SK-N-SH (cell line): ENCODE measurements around the gene EEF2. TPM values are rescaled to one million over a fixed set of nuclear protein-coding genes. Genes with fewer than 3 reads are reported as not detected.

Experiments used
- CTCF ChIA-PET: fragments of 300-600, 350-600 bp; formaldehyde crosslinking; extraction: SDS; loops from one replicate; lab custom pipeline; 2021; lab: Yijun Ruan, JAX
- POLR2A ChIA-PET: fragments of 350-600 bp; sonication (Branson Sonifier 250); formaldehyde crosslinking; extraction: SDS; loops from one replicate; lab custom pipeline; 2020; ENCODE audit warnings: antibody characterized with exemption, inconsistent platforms; lab: Yijun Ruan, JAX
- DNase-seq: peaks from one replicate; pipeline ENCODE4 v3.0.0; 2012
- H2AFZ ChIP-seq: fragments of 200-600 bp; sonication (generic); 2 replicates; pipeline ENCODE4 v1.8.1; 2016; ENCODE audit warnings: antibody characterized with exemption, mild to moderate bottlenecking, low read depth
- H3F3A ChIP-seq: fragments of 200-600 bp; sonication (generic); replicated peaks from 2 replicates; pipeline ENCODE3; 2016; ENCODE audit warnings: antibody characterized with exemption, mild to moderate bottlenecking; ENCODE audit not compliant: insufficient read depth
- H3K27ac ChIP-seq, 2 experiments: fragments of 200-500 bp in 1 of 2; fragments of 200-600 bp in 1 of 2; sonication (Bioruptor generic) in 1 of 2; sonication (generic), shearing (Covaris generic) in 1 of 2; 2 replicates each; pipeline versions ENCODE4 v1.5.1 to v1.6.1; 2014 to 2016; ENCODE audit warnings: low read depth in 2 of 2, inconsistent platforms in 1 of 2, low read length in 1 of 2, mild to moderate bottlenecking in 1 of 2, mixed read lengths in 1 of 2
- H3K27me3 ChIP-seq: fragments of 200-600 bp; sonication (generic), shearing (Covaris generic); 2 replicates; pipeline ENCODE4 v1.6.1; 2016; ENCODE audit warnings: mixed run types; ENCODE audit not compliant: insufficient read depth
- H3K36me3 ChIP-seq, 2 experiments: fragments of 200-500 bp in 1 of 2; fragments of 200-600 bp in 1 of 2; sonication (Bioruptor generic) in 1 of 2; sonication (generic) in 1 of 2; replicated peaks in 1 of 2; 2 replicates each; pipeline versions ENCODE3 to v1.5.1; 2014 to 2016; ENCODE audit warnings: low read length in 1 of 2, mild to moderate bottlenecking in 1 of 2; ENCODE audit not compliant: insufficient read depth in 2 of 2, control insufficient read depth in 1 of 2
- H3K4me1 ChIP-seq, 2 experiments: fragments of 200-500 bp in 1 of 2; fragments of 200-600 bp in 1 of 2; sonication (Bioruptor generic) in 1 of 2; sonication (generic), shearing (Covaris generic) in 1 of 2; 2 replicates each; pipeline versions ENCODE4 v1.5.1 to v1.6.1; 2014 to 2016; ENCODE audit warnings: low read depth in 1 of 2, low read length in 1 of 2, mixed run types in 1 of 2; ENCODE audit not compliant: insufficient read depth in 2 of 2, control insufficient read depth in 1 of 2
- H3K4me2 ChIP-seq: fragments of 200-600 bp; sonication (generic), shearing (Covaris generic); 2 replicates; pipeline ENCODE4 v1.6.1; 2017; ENCODE audit warnings: mixed run types
- H3K4me3 ChIP-seq, 2 experiments: fragments of 200-500 bp in 1 of 2; fragments of 200-600 bp in 1 of 2; sonication (Bioruptor generic) in 1 of 2; sonication (generic), shearing (Covaris generic) in 1 of 2; 2 replicates each; pipeline versions ENCODE4 v1.5.1 to v1.8.1; 2014 to 2016; ENCODE audit warnings: low read depth in 2 of 2, inconsistent platforms in 1 of 2, low read length in 1 of 2, mild to moderate bottlenecking in 1 of 2, mixed read lengths in 1 of 2, moderate library complexity in 1 of 2
- H3K79me2 ChIP-seq: fragments of 200-600 bp; sonication (generic); 2 replicates; pipeline ENCODE4 v1.8.1; 2017; ENCODE audit warnings: mild to moderate bottlenecking; ENCODE audit not compliant: insufficient read depth
- H3K9ac ChIP-seq: fragments of 200-600 bp; sonication (generic); 2 replicates; pipeline ENCODE4 v1.6.1; 2017; ENCODE audit warnings: mixed run types
- H3K9me2 ChIP-seq: fragments of 200-600 bp; sonication (generic); 2 replicates; pipeline ENCODE4 v1.6.1; 2017; ENCODE audit warnings: mixed run types
- H3K9me3 ChIP-seq: fragments of 200-600 bp; sonication (generic); 2 replicates; pipeline ENCODE4 v1.6.1; 2017; ENCODE audit warnings: mixed run types, mild to moderate bottlenecking, moderate library complexity
- H4K20me1 ChIP-seq: fragments of 200-600 bp; sonication (generic); 2 replicates; pipeline ENCODE4 v1.6.1; 2017; ENCODE audit warnings: mild to moderate bottlenecking, mixed run types; ENCODE audit not compliant: insufficient read depth
- ELF1 ChIP-seq: IDR thresholded peaks from 2 replicates; pipeline ENCODE4 v1.4.0; 2012
- EP300 ChIP-seq, 2 experiments: IDR thresholded peaks; 2 replicates each; pipeline versions ENCODE4 v1.4.0 to v1.6.1; 2012; ENCODE audit warnings: borderline replicate concordance in 1 of 2, low read depth in 1 of 2, low read length in 1 of 2
- FOXM1 ChIP-seq: IDR thresholded peaks from 2 replicates; pipeline ENCODE4 v1.4.0; 2012; ENCODE audit warnings: low read depth, mild to moderate bottlenecking
- GABPA ChIP-seq: IDR thresholded peaks from 2 replicates; pipeline ENCODE4 v1.4.0; 2012; ENCODE audit warnings: low read depth, mild to moderate bottlenecking
- NFIC ChIP-seq: IDR thresholded peaks from 2 replicates; pipeline ENCODE4 v1.4.0; 2012; ENCODE audit warnings: borderline replicate concordance
- POLR2AphosphoS5 ChIP-seq: IDR thresholded peaks from 2 replicates; pipeline ENCODE4 v1.6.1; 2012; ENCODE audit warnings: low read depth, low read length
- RFX5 ChIP-seq: IDR thresholded peaks from 2 replicates; pipeline ENCODE4 v1.6.1; 2012; ENCODE audit warnings: mild to moderate bottlenecking, improper control_type of control experiment, low read length
- RXRA ChIP-seq: IDR thresholded peaks from 2 replicates; pipeline ENCODE4 v1.4.0; 2012; ENCODE audit warnings: low read depth, mild to moderate bottlenecking, borderline replicate concordance
- TAF1 ChIP-seq: IDR thresholded peaks from 2 replicates; pipeline ENCODE4 v1.6.1; 2012; ENCODE audit warnings: low read depth, mild to moderate bottlenecking, low read length, moderate library complexity, borderline replicate concordance
- TCF12 ChIP-seq: IDR thresholded peaks from 2 replicates; pipeline ENCODE4 v1.4.0; 2012
- WGBS: methylation state at CpG from one replicate; pipeline ENCODE4 v1.1.6; 2017; ENCODE audit warnings: low lambda C conversion rate; 5-methylcytosine and 5-hydroxymethylcytosine counted together
- polyA plus RNA-seq, 3 experiments: library from polyadenylated mRNA; depleted of rRNA; stranded (reverse); fragments of >200 nt; gene quantifications; 2 replicates each; pipeline ENCODE4 v1.2.3, GENCODE V29; 2012
- TF ChIP-seq, protein P1 (sequence below): fragments of 200-600 bp; sonication (generic); IDR thresholded peaks from 2 replicates; pipeline ENCODE4 v1.6.1; 2017; ENCODE audit warnings: antibody characterized with exemption, mild to moderate bottlenecking, moderate library complexity
- TF ChIP-seq, protein P2 (sequence below): IDR thresholded peaks from 2 replicates; pipeline ENCODE4 v1.4.0; 2012; ENCODE audit warnings: low read depth, borderline replicate concordance

Gene EEF2
- polyA plus RNA-seq, 1 of the 3 experiments (the other 2 are of a cell fraction) = 1,553 TPM

DNA sequence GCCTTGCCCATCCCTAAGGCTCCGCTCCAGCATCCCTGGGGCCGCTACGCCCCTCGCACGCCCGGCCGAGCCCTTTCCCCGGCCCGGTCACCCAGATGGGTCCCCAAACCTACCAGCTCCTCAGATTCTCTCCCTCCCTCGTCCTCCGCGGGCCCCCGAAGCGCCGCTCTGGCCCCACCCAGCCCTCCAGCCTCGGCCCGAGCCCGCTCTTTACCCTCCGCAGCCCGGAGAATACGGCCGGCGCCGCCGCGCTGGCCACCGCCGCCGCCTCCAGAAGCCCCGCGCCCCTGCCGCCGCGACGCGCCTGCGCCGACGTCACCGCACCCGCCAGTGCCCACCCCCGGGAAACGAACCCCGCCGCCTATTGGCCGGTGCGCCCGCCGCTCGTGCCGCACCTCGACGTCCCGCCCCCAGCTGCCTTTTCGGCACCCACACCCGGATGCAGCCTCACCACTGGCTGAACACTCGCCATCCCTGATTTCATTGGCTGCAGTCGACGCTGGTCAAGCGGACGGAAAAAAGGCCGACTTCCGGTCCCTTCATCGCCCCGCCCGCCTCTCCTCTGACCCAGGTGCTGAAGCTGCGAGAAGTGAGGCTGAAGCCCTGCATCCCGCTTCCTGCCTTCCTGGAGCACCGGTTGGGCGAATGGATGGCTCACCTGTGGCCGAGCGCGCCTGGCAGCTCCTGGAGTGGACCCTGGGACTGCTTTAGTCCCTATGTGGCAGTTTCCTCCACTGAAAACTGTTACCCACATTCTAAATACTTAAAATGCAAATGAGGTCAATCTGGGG, 14.3 kb downstream of the EEF2 start, which contains the start of gene DAPK3 (continued):
- TF ChIP-seq TAF1 (peak; percentile 33; the same call in 1 of the 2 replicates), RFX5 (peak; percentile 81), RXRA (no peak), GABPA (peak; percentile 88), ELF1 (peak; percentile 88), FOXM1 (no peak), NFIC (no peak)
- TF ChIP-seq, protein P1, sequence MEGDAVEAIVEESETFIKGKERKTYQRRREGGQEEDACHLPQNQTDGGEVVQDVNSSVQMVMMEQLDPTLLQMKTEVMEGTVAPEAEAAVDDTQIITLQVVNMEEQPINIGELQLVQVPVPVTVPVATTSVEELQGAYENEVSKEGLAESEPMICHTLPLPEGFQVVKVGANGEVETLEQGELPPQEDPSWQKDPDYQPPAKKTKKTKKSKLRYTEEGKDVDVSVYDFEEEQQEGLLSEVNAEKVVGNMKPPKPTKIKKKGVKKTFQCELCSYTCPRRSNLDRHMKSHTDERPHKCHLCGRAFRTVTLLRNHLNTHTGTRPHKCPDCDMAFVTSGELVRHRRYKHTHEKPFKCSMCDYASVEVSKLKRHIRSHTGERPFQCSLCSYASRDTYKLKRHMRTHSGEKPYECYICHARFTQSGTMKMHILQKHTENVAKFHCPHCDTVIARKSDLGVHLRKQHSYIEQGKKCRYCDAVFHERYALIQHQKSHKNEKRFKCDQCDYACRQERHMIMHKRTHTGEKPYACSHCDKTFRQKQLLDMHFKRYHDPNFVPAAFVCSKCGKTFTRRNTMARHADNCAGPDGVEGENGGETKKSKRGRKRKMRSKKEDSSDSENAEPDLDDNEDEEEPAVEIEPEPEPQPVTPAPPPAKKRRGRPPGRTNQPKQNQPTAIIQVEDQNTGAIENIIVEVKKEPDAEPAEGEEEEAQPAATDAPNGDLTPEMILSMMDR = no peak
- TF ChIP-seq, protein P2, sequence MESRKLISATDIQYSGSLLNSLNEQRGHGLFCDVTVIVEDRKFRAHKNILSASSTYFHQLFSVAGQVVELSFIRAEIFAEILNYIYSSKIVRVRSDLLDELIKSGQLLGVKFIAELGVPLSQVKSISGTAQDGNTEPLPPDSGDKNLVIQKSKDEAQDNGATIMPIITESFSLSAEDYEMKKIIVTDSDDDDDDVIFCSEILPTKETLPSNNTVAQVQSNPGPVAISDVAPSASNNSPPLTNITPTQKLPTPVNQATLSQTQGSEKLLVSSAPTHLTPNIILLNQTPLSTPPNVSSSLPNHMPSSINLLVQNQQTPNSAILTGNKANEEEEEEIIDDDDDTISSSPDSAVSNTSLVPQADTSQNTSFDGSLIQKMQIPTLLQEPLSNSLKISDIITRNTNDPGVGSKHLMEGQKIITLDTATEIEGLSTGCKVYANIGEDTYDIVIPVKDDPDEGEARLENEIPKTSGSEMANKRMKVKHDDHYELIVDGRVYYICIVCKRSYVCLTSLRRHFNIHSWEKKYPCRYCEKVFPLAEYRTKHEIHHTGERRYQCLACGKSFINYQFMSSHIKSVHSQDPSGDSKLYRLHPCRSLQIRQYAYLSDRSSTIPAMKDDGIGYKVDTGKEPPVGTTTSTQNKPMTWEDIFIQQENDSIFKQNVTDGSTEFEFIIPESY = 0 out of 2 replicates have a peak, but pooled peaks have one; percentile 48
- TF ChIP-seq, all 33 proteins: peak for 15

DNA sequence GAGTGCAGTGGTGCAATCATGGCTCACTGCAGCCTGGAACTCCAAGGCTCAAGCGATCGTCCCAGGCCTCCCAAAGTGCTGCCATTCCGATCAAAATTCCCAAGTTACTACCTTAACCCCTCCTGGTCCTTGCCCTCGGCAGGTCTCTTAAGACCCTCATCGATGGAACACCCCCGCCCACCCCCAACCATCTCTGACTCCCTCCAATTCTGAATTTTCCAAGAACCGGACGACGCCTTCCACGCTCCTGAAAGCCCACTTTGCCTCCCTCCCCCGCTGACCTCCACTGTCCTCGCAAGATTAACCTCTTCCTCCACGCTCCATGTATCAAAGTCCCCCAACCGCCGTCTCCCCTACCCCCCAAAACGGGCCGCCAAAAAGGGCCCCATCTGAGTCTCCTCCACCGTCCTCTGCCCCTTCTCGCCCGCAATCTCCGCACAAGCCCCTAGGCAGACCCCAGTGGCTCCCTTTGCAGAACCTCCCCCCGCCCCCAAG, 14.9 kb downstream of the EEF2 start:
- no peak for TF ChIP-seq TCF12
- TF ChIP-seq EP300 (IDR thresholded peaks at IDR 0.05; ENCODE audit: borderline replicate concordance in 1 of 2, low read depth in 1 of 2, low read length in 1 of 2) = no peak
- no peak for TF ChIP-seq POLR2AphosphoS5
- ChIA-PET POLR2A (interaction anchor here (0.6 to 3.2 kb wide), 7 partner anchors 8 to 486 kb away, joined by 3 to 60 read pairs (median 5); partner anchors contain the start of gene EEF2), CTCF (interaction anchor here (0.7 to 1.3 kb wide), 4 partner anchors 15 to 170 kb away, joined by 3 to 8 read pairs (median 4); partner anchors contain the start of gene EEF2)
- peak overlapping the region; percentile 93 for H3K9ac ChIP-seq
- H3K9me3 ChIP-seq = no peaks in the 10 kb centered on the region
- peaks cover 68% of the 10 kb centered on the region for H4K20me1 ChIP-seq
- H3K9me2 ChIP-seq = no peaks in the 10 kb centered on the region
- no peak overlapping the region for H2AFZ ChIP-seq
- H3K79me2 ChIP-seq = peaks cover 56% of the 10 kb centered on the region
- H3K27me3 ChIP-seq = no peaks in the 10 kb centered on the region
- H3K4me1 ChIP-seq = peaks cover 16 to 22% of the 10 kb centered on the region in 2 experiments; a peak in 3 of 4 replicates
- peak overlapping the region; percentile 65 to 99 for H3K27ac ChIP-seq
- H3K4me2 ChIP-seq = peak overlapping the region; percentile 97
- H3F3A ChIP-seq = peaks cover 42% of the 10 kb centered on the region
- peaks cover 10 to 31% of the 10 kb centered on the region in 2 experiments for H3K36me3 ChIP-seq
- H3K4me3 ChIP-seq = peak overlapping the region; percentile 75 to 80
- under 1% methylated on average over 20 of the region's 22 CpGs for WGBS
- DNase-seq = no peak
